Activated CD4-positive, CD25-positive, alpha-beta regulatory T cell (primary cell): ENCODE data around the gene NPAS3.

Experiments
- DNase-seq, 4 experiments: peaks; one replicate each; lab custom pipeline; 2025; lab: John Stamatoyannopoulos, UW

The NPAS3 gene

DNA sequence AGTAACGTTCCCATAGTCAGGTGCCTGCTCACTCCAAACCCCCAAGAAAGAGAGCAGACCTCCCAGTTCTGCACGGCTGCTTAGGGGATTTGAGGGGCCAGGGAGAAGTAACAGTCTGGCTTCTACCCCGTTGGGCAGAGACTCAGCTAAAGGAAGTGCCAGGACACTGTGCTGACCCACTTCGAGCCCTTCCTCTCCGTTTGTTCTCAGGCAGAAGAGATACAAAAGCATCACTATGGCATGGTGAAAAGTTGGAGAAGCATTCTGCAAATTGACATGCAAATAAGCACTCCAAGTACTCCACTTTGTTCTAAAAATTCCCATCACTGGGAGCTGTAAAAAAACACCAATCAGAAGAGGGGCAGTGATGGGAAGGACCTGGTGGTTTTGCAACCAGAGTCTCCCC, 773.1 kb downstream of the NPAS3 start:
- no peak for DNase-seq

DNA sequence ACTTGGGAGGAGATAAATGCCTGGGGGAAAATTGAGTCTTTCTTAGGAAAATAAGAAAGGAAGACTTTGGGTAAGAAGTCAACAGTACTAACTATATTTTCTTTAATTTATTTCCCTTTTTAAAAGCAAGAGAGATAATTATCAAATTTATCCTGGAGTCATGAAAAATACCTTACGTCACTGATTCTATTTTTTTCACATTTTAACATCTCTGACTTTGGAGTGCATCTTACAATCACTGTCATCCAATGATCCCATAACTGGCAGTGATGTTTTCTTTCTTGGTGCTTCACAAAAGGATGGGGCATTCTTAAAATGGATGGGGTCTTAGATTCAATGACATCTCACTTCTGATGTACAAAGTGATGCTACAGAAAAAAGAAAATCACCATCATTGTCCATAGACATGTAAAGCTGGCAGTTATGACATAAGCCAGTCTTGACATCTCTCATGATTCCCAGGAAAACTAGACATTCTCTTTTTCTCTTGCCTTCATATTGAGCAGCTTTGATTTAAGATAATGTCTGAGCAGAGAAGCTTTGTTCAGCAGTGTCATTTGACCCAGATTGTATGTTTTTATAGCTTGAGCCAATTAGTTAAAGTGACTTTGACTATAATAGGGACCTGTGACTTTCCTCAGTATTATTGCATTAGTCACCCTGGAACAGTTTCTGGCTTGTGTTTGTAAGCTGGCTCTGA, 776.0 kb downstream of the NPAS3 start:
- no peak for DNase-seq

DNA sequence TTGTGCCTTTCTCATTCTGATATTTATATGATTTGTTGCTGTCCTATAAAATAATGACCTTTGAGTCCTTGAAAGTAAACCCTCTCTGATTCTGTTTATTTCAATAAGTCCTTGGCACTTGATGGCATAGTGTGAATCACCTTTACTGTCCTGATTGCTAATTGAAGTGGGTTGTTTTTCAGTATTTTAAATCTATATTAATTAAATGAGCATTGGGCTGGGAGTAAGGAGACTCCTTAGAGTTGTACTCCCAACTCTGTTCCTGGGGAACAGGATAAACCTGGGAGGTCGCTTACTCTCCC, 776.5 kb downstream of the NPAS3 start:
- DNase-seq = no peak

DNA sequence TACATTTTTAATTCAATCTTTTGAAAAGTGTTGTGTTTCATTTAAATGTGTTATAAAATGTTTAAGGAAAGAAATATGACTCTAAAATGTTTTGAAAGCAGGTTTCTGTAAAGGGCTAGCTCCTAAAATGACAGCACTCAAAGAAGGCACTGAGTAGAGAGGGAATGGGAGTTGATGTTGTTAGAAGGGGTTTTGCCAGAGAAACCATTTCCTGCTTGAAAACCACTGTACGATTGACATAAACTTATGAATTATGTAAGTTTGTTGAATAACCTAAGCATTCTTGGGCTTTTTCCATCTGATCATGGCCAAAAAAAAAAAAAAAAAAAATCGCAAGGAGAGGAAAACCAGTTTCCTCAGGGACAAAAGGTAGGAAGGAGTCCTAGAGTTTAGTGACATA, 778.2 kb downstream of the NPAS3 start:
- no peak for DNase-seq

DNA sequence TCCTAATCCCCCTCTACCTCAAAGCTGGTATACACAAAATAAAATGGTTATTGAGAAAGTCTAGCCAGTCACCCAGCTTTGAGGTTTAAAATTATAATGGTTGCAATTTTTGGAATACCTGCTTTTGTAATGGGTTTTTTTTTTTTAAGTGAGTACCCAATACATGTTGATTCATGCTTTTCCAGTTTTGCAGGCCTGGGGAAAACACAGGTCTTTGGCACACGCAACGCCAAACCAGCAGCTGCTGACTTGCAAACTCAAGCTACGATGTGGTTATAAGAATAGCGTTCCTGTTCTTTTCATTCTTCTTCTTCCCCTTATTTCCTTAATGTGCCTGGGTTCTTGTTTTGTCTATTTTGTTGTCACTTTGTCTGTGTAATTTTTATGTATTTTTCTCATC, 779.2 kb downstream of the NPAS3 start:
- DNase-seq = no peak

DNA sequence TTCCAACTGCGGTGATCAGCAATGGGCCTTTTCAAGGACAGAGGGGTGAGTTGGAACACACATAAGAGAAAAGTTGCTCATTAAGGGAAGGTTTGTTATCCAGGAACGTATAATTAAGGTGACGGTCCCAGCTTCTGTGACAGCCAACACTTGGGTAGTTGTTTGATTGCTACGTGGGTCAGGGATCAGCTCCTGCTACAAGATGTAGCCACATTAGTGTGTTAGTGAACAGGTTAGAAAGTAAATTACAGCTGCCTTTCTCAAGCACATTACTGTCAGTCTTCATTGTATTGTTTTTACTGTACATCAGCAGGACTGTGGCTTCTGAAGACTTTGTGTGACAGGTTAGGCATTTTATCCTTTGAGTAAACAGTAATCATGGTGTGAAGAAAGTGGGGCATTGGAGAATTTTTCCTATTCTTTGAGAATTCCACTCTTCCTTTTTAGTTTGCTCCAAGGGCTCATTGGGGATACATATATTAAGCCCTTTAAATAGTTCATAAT, 781.7 kb downstream of the NPAS3 start:
- DNase-seq = no peak

DNA sequence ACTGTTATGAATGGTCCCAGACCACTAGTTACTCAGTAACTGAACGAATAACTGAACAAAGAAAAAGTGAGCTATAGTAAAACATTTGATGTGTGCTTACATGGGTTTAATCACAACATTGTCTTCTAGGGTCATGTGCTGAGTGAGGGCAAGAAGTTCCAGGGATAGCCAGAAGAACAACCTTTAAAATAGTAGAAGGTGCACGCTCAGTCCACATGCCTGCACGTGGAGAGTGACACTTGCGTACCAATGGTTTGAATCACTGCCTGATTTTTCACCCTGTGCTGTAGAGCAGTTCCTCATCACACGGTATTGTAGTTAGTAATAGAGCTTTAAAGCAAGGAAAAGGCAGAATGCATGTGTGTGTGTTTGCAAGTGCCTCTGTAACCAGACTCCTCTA, 788.0 kb downstream of the NPAS3 start:
- no peak for DNase-seq

DNA sequence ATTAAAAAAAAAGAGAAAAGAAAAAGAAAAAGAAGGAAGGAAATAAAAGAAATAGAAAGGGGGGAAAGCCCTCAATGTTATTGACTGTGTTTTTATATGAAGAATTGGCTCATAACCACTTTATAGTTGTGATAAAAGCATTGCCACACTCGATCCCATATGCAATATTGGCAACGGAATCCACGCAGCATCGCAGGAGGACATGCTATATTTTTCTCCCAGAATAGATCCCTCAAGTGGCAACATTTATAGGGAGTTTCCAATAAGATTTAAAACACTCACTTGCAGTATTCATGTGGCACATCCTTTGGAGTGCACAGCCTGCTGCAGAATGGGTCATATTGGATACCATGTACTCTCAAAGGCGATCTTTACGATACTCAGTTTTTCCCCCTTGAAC, 788.9 kb downstream of the NPAS3 start:
- DNase-seq = no peak

DNA sequence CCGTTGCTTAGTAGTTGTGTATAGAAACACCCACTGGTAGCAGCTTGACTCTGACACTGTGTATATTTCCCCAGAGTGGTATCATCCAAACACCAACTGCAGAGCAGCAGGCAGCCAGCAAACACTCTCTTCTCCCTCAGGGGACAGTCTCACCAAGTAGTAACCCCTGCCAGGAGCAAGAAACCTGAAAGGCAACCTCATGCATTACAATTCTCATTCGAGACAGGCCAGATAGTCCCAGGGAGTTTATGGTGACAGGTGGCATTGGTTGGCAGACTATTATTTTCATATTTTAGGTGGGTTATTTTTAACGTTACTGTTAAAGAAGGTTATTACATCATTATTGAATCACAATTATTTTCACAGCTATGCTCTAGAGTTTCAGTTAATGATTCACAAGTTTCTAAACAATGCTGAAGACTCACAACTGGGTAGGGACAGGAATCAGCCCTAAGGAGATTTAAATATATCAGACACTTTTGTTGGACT, 789.4 kb downstream of the NPAS3 start:
- DNase-seq = no peak

DNA sequence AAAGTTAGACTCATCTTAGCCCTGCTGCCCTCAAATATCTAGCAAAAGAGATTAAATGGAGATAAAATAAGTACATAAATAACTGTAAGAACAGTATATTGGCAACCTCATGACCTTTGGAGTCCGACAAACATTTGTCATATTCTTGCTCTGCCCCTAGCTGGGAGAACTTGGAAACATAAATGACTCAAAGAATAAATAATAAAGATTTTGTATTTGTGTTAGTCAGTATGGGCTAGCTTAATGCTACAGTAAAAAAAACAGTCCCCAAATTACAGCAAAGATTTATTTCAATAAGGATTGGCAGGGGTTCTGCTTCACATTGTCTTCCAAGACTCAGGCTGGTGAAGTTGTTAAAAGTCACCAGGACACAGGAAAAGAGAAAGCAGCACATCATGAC, 791.5 kb downstream of the NPAS3 start:
- DNase-seq = no peak

DNA sequence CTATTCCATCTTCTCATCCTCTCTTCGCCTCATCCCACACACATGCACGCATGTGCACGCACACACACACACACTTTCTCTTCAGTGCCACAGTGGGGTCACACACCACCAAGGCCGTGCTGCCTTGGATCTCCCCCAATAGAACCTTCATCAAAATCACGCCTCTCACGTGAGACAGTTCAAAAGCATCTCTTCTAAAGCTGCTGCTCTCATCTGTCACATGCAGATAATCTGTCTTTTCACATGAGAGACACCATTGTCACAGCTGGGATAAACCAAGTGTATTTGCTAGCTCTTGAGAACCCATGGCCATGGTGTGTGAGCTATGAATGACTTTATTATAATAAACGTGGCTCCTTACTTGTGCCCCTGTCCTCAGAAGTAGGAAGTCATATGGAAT, 793.5 kb downstream of the NPAS3 start:
- DNase-seq = no peak

DNA sequence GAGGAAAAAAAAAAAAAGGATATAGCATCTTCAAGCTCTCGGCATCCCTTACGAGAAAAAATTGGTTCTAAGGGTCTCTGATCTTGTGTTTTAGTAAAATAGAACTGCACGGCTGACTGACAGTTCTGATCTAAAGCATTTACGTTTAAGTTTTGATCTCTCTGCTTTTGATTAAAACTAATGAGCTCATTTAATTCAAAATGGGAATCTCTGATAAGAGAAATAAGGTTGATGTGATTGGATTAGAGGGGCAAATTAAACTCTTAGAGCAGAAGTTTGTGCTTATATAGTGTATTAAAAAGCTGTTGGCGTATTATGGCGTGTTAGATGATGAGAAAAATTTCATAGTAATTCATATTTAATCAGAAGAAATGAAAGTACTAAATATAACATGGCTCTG, 794.6 kb downstream of the NPAS3 start:
- no peak for DNase-seq

DNA sequence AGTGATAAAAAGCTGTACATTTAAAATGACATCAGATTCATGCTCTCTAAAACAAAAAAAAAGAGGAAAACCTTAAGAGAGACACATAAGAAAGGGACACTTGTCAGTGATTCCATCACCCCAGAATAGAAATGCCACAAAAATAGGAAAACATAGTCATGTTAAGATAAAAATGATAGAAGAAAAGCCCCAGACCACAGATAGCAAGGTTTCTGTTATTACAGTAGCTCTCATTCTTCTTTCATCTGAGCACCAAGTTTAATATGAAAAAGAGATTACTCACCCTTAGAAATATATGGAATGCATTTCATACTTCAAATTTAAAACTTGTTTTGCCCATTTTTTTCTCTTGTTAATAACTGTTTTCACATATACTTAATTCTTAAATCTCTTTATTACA, 795.0 kb downstream of the NPAS3 start:
- no peak for DNase-seq

DNA sequence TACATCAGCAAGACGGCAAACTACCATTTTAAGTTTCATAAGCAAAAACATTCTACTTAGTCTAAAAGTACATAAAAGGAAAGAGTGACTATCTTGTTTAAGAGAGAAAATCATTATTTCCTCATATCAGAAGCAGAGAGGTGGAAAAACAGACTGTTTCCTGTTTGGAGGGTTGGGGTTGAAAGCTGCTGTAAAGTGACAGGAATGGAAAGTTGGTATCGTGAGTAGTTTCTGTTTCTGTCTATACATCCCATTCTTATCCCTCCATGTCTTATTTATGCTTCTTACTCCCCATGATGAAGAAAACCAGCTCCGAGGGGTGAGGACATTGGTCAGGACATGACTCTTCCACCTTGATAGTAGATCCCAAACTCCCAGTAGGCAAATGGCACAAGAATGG, 795.7 kb downstream of the NPAS3 start:
- no peak for DNase-seq

DNA sequence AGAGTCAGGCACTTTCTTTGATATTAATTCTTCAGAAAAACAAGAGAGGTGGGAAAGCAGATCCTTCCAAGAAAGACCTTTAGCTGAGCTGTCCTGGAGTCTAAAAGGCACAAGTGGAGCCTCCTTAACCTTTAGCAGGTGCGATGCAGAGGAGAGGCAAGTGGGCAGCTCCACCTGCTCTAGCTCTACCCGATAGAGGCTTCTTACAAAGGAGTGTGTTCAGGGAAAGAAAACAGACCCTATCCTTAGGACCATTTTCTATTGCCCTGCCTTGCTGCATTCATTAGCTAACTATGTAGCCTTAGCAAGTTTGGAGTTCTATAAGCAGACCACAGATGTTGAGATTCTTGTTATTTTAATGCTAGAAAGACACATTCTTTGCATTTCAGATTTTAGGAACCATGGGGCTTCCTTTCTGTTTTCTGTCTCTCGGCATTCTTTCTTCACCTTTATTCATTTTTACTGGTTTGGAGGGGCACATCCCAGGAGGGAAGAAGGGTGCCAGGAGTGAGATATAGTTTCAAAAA, 797.7 kb downstream of the NPAS3 start:
- DNase-seq = no peak

DNA sequence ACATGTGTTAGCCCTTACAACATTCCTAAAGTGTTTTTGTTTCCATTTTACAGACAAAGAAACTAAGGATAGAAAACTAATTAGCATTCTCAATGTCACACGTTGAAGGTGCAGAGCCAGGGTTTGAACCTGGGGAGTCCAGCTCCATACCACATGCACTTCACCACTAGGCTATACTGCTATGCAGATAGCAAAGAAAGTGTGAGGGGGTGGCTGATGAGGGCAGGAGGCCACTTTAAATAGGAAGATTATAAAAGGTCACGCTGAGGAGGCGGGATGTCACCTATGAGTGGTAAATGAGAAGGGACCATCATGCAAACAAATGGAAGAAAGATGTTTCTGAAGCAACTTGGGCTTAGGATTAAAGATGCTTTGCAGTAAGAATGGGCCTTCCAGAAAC, 798.3 kb downstream of the NPAS3 start:
- no peak for DNase-seq

DNA sequence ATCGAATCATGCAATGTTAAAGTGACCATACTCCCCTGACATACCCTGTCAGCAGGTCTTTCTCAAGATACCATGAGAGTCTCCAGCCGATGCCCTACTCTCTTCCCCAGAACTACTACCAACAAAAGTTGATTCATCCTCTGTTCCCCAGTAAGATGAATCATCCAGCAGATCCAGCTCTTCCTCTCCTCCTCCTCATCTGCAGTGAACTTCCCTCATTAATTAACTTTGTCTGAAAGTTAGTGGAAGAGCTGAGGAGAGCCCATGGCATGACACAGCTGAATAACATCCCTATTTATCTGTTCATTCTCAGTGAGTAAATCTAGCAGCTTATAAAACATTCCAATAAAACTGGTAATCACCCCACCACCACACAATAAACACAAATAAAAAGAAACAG, 798.8 kb downstream of the NPAS3 start:
- no peak for DNase-seq

DNA sequence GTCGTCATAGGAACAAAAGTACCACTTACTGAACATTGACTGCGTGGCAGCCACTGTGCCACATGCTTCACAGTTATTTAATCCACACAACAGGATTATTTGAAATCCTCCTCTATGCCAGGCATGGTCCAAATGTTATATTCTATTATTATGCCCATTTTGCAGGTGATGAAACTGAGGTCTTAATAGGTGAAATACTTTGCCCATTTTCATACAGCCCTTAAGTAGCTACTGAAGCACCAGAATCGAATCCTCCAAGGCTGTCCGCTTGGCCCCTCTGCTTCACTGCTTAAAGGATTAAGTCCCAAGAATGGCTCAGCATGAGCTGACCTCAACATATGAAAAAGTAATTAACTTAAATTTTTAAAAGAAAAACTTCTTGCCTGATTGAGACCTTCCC, 799.4 kb downstream of the NPAS3 start:
- no peak for DNase-seq

DNA sequence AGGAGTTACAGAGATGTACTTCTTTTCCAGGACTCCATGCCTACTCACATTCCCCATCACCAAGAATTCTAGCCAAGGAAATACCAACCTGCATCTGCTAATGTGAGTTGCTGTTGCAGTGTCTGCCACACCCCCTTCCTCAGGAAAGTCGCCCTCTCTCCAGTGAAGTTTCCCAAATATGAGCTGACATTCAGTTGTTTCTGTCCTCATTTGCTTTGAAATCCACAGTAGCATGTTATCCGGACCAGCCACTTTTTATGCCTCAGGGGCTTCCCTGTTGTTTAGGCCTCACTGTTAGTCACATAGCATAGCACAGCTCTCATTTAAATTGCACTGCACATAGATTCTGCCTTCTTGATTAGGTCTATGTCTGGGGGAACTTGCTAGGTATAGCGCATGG, 799.8 kb downstream of the NPAS3 start:
- no peak for DNase-seq

DNA sequence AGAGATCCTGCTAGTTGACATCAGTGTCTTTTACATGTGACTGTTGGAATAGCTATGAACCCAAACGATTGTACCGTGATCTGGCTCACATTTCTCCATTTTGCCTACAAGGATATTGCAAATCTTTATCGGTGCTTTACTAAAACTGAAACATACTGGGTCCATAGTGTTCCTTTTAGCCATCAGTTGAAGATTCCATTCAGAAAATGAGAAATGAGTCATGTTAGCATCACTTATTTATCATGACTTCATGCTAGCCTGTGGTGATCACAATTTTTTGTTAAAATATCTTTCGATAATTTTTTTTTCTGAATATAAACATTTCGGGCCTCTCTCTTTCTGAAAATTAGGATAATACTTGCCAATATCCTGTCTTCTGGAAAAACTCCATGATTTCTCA, 801.9 kb downstream of the NPAS3 start:
- no peak for DNase-seq

DNA sequence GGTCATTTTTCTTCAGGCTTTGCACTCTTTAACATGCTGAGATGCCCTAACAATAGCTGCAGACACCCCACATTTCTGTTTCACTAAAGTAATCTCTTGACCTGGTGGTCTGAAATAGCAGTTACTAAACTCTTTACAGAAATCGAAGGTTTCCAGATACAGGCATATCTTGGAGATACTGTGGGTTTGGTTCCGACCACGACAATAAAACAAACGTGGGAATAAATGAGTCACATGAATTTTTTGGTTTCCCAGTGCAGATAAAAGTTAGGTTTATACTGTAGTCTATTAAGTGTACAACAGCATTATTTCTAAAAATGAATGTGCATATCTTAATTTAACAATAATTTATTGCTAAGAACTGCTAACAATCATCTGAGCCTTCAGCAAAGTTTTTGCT, 803.5 kb downstream of the NPAS3 start:
- DNase-seq = no peak

DNA sequence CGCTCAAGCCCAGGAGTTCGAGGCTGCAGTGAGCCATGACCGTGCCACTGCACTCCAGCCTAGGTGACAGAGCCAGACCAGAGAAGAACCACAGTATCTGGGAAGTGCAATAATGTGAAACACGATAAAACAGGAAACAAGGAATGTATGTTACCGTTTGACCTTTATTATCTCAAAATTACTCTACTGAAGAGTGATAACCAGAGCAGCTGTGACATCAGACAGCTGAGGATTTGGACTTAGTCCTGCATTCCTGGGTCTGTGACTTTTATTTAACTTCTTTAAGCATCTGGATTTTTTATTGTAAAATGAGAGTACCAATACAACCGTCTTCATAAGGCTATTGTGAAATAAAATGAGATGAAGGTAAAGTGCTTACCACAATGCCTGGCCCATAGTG, 806.5 kb downstream of the NPAS3 start:
- DNase-seq = no peak

DNA sequence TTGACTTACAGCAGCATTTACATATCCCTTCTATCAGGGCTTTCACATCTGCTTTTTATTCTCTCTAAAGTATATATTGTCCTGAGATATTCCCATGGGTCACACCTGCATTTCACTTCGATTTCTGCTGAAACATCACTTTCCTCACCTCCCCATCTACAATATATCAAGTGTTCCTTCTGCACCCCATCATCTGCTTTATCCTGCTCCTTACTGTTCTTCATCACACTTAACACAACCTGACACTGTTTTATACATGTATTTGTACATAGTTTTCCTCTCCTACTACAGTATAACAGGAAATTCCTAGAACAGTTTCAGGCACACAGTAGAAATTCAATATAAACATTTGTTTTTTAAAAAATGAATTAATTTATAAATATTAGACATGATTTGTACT, 809.1 kb downstream of the NPAS3 start:
- DNase-seq = no peak

DNA sequence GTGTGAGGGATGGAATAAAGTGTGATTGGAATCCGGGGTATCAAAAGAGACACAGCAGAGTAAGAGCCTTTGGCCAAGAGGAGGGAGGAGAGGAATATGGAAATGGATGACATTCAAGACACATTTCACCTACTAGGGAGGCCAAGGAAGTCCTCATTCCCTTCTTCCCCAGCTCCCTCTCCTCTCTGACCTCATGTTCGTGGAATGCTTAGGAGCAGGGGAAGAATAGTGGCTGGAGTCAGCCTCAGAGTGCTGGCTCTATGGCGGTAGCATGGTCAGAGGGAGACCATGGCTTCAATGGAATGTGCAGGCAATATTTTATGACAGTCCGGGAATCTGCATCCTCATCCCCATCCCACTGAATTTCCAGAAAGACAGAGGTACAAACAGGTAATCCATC, 815.6 kb downstream of the NPAS3 start:
- no peak for DNase-seq
